ENCODE measurements around the gene RIPOR2.

RIPOR2 gene

GRCh38 chr6:24935366-24936152 is at the start of gene RIPOR2:
TSS of gene RIPOR2 (minus strand) at chr6:24935960. CDS start at chr6:24935898, 62 bp downstream.
- DNase-seq: no peak

- DNase-seq: no peak
These were observed 49.6 kb upstream of the RIPOR2 start for GRCh38 chr6:24985323-24985722.

GRCh38 chr6:24982231-24982630 is 46.5 kb upstream of the RIPOR2 start:
- DNase-seq: peak; percentile 56

GRCh38 chr6:24981386-24981760 is 45.6 kb upstream of the RIPOR2 start:
- DNase-seq: peak; percentile 76

- DNase-seq: peak; percentile 64
These were observed 45.0 kb upstream of the RIPOR2 start for GRCh38 chr6:24980507-24981385.

- no peak for DNase-seq
These were observed 43.4 kb upstream of the RIPOR2 start for GRCh38 chr6:24979176-24979575.

- DNase-seq: no peak
These were observed 38.7 kb upstream of the RIPOR2 start for GRCh38 chr6:24974182-24975171.

GRCh38 chr6:24972311-24972958 is 36.7 kb upstream of the RIPOR2 start:
- no peak for DNase-seq

- DNase-seq: no peak
These were observed 35.3 kb upstream of the RIPOR2 start for GRCh38 chr6:24971067-24971466.

GRCh38 chr6:24969343-24969860 is 33.6 kb upstream of the RIPOR2 start:
- DNase-seq: no peak

- no peak for DNase-seq
These were observed 33.0 kb upstream of the RIPOR2 start for GRCh38 chr6:24968783-24969182.

- no peak for DNase-seq
These were observed 31.5 kb upstream of the RIPOR2 start for GRCh38 chr6:24967211-24967610.

- no peak for DNase-seq
These were observed 30.6 kb upstream of the RIPOR2 start for GRCh38 chr6:24966381-24966780.

- no peak for DNase-seq
These were observed 28.3 kb upstream of the RIPOR2 start for GRCh38 chr6:24963887-24964570.

- DNase-seq: no peak
These were observed 27.6 kb upstream of the RIPOR2 start for GRCh38 chr6:24963339-24963738.

- DNase-seq: no peak
These were observed 26.1 kb upstream of the RIPOR2 start for GRCh38 chr6:24961852-24962251.

GRCh38 chr6:24960991-24961475 is 25.3 kb upstream of the RIPOR2 start:
- DNase-seq: no peak

GRCh38 chr6:24959319-24959718 is 23.6 kb upstream of the RIPOR2 start:
- DNase-seq: no peak

- DNase-seq: no peak
These were observed 21.4 kb upstream of the RIPOR2 start for GRCh38 chr6:24957199-24957598.

- DNase-seq: no peak
These were observed 18.0 kb upstream of the RIPOR2 start for GRCh38 chr6:24953726-24954125.

- no peak for DNase-seq
These were observed 16.1 kb upstream of the RIPOR2 start for GRCh38 chr6:24951811-24952299.

Data from EL (cell line).